ENCODE results near the gene RHCE.
"Not testable (repeated sequence)": the region's sequence is repeated elsewhere in the genome, so short reads cannot be mapped to it uniquely, and the experiment has no call there.

RHCE gene

DNA sequence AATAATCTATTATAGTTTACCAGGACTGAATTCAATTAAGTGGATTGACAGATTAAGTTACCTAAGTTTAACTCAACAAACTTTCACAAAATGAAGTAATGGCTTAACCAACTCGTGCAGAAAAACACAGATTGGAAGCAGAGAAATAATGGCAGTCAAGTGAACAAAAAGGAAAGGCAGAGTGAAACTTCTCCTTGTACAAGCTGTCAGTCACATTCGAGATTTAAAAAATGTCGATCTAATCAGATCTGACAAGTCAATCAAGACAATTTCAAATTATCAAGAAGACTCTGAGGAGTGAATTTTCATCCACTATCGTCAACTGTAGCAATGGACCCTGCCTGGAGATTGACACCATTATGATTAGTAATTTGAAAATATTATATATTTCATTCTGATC is 3.3 kb downstream of the RHCE start:
- H3K9me2 ChIP-seq (replicated peaks; ENCODE audit: insufficient read depth, low read length) = not testable (repeated sequence)

DNA sequence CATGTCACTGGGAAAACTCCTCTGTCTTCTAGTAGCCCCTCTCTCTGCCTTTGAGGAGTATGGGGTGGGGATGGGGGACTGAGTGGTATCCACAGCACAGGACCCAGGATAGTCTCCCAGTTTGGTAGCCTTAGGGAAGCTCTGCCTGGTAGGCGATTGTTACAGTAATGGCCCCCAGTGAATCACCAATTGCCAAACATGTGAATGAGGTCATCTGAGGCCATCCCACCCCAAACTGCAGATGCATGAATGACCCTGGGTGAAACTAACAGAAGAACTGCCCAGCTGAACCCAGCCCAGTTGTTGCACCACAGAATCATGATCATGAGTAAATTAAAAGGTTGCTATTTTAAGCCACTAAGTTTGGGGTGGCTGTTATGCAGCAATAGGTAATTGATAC is 6.0 kb downstream of the RHCE start:
- H3K4me3 ChIP-seq (ENCODE audit: insufficient read depth, low read length, poor library complexity, severe bottlenecking); H3K9me3 ChIP-seq (ENCODE audit: insufficient read depth, low read length); H3K27ac ChIP-seq (ENCODE audit: low read depth, low read length); H3F3A ChIP-seq (ENCODE audit: insufficient read depth); H3K27me3 ChIP-seq (ENCODE audit: low read length); H4K20me1 ChIP-seq (ENCODE audit: low read depth, low read length); H3K4me2 ChIP-seq (ENCODE audit: low read depth, low read length, poor library complexity, severe bottlenecking); H3K9ac ChIP-seq (ENCODE audit: low read length); H3K36me3 ChIP-seq (ENCODE audit: low read length); H3K79me2 ChIP-seq (ENCODE audit: insufficient read depth, low read length); H2AFZ ChIP-seq (ENCODE audit: low read depth, low read length, severe bottlenecking); H3K9me2 ChIP-seq (replicated peaks; ENCODE audit: insufficient read depth, low read length): not testable (repeated sequence)

More for the DNA sequence above, 3.3 kb downstream of the RHCE start:
- H3K4me2 ChIP-seq (ENCODE audit: low read depth, low read length, poor library complexity, severe bottlenecking); H4K20me1 ChIP-seq (ENCODE audit: low read depth, low read length); H2AFZ ChIP-seq (ENCODE audit: low read depth, low read length, severe bottlenecking); H3K27me3 ChIP-seq (ENCODE audit: low read length); H3K36me3 ChIP-seq (ENCODE audit: low read length); H3K4me3 ChIP-seq (ENCODE audit: insufficient read depth, low read length, poor library complexity, severe bottlenecking); H3K79me2 ChIP-seq (ENCODE audit: insufficient read depth, low read length); H3K9ac ChIP-seq (ENCODE audit: low read length); H3F3A ChIP-seq (ENCODE audit: insufficient read depth); H3K9me3 ChIP-seq (ENCODE audit: insufficient read depth, low read length); H3K27ac ChIP-seq (ENCODE audit: low read depth, low read length): not testable (repeated sequence)

DNA sequence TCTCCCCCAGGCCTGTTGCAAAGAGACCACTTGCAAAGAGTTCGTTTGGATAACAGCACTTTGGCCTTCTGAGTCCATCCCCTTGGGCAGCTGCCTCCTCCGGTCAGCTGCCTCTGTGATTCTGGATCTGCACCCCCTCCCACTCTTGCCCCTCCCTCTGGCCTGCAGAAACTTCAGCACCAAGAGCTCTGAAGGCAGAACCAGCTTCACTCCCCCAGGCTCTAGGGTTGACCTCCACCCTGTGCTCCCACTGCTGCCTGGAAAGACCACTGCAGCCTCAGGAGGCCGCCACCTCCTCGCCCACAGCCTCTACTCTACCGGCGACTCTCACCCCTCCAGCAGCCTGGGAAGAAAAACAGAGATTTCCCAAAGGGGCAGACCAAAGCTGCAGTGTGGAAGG is 6.5 kb downstream of the RHCE start:
- H3K79me2 ChIP-seq (ENCODE audit: insufficient read depth, low read length); H3F3A ChIP-seq (ENCODE audit: insufficient read depth); H3K27me3 ChIP-seq (ENCODE audit: low read length); H3K36me3 ChIP-seq (ENCODE audit: low read length); H4K20me1 ChIP-seq (ENCODE audit: low read depth, low read length); H3K9me3 ChIP-seq (ENCODE audit: insufficient read depth, low read length); H3K9me2 ChIP-seq (replicated peaks; ENCODE audit: insufficient read depth, low read length); H3K4me3 ChIP-seq (ENCODE audit: insufficient read depth, low read length, poor library complexity, severe bottlenecking); H2AFZ ChIP-seq (ENCODE audit: low read depth, low read length, severe bottlenecking); H3K9ac ChIP-seq (ENCODE audit: low read length); H3K27ac ChIP-seq (ENCODE audit: low read depth, low read length); H3K4me2 ChIP-seq (ENCODE audit: low read depth, low read length, poor library complexity, severe bottlenecking): not testable (repeated sequence)

DNA sequence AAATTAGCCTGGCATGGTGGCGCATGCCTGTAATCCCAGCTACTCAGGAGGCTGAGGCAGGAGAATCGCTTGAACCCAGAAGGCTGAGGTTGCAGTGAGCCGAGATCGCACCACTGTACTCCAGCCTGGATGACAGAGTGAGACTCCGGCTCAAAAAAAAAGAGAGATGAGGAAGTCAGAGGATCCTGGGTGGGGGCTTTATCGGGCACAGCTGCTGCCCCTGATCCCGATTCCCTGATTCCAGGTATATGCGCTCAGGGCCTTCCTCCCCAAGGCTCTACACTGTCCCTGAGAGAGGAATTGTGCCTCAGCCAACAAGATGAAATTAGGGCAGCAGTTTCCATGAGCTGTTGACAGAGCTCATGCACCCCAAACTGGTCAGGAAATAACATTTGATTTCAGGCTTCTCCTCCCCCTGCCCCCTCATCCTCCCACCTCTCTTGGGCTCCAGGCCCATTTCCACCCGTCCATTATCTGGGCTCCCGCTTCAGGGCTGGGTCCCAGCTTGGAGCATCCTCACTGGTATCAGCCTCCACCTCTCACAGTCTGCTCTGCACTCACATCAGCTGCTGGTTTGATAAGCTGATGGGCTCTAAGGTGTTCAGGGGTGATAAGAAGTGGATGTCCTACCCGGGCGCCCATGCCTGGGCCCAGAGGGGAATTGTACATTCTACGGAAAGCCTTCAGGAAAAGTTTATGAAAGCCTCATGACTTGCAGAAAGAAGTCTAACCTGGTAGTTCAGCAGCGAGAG is 7.6 kb downstream of the RHCE start:
- H3F3A ChIP-seq (ENCODE audit: insufficient read depth) = not testable (repeated sequence)

DNA sequence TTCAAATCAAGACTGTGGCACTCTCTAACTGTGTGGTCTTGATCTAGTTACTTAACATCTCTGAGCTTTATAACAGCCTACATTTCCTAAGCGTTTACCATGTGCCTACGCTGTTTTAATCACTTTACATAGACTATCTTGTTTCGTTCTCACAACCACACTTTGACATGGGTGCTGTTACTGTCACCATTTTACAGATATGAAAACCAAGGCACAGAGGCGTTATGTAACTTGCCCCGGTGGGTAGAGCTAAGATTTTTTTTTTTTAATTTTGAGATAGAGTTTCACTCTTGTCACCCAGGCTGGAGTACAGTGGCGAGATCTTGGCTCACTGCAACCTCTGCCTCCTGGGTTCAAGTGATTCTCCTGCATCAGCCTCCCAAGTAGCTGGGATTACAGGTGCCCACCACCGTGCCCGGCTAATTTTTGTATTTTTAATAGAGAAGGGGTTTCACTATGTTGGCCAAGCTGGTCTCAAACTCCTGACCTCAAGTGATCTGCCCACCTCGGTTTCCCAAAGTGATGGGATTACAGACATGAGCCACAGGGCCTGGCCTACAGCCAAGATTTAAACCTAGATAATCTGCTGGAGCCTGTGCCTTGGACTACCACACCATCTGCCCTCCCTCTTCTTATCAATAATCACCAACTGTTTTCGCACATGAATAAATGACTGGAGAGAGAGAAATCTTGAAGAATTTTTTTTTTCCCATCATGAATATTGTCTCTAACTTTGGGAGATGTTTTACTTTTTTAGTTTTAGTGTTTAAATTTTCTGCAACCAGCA is 10.8 kb downstream of the RHCE start:
- H3K27ac ChIP-seq (ENCODE audit: low read depth, low read length); H3K9ac ChIP-seq (ENCODE audit: low read length); H2AFZ ChIP-seq (ENCODE audit: low read depth, low read length, severe bottlenecking); H3K27me3 ChIP-seq (ENCODE audit: low read length); H4K20me1 ChIP-seq (ENCODE audit: low read depth, low read length); H3K4me3 ChIP-seq (ENCODE audit: insufficient read depth, low read length, poor library complexity, severe bottlenecking); H3K9me3 ChIP-seq (ENCODE audit: insufficient read depth, low read length); H3K9me2 ChIP-seq (replicated peaks; ENCODE audit: insufficient read depth, low read length); H3F3A ChIP-seq (ENCODE audit: insufficient read depth); H3K4me2 ChIP-seq (ENCODE audit: low read depth, low read length, poor library complexity, severe bottlenecking); H3K36me3 ChIP-seq (ENCODE audit: low read length); H3K79me2 ChIP-seq (ENCODE audit: insufficient read depth, low read length): not testable (repeated sequence)

More for the DNA sequence above, 7.6 kb downstream of the RHCE start:
- not testable (repeated sequence) for H3K9ac ChIP-seq (ENCODE audit: low read length); H3K27ac ChIP-seq (ENCODE audit: low read depth, low read length); H2AFZ ChIP-seq (ENCODE audit: low read depth, low read length, severe bottlenecking); H3K9me3 ChIP-seq (ENCODE audit: insufficient read depth, low read length); H3K27me3 ChIP-seq (ENCODE audit: low read length); H4K20me1 ChIP-seq (ENCODE audit: low read depth, low read length); H3K4me2 ChIP-seq (ENCODE audit: low read depth, low read length, poor library complexity, severe bottlenecking); H3K4me3 ChIP-seq (ENCODE audit: insufficient read depth, low read length, poor library complexity, severe bottlenecking); H3K79me2 ChIP-seq (ENCODE audit: insufficient read depth, low read length); H3K9me2 ChIP-seq (replicated peaks; ENCODE audit: insufficient read depth, low read length); H3K36me3 ChIP-seq (ENCODE audit: low read length)

DNA sequence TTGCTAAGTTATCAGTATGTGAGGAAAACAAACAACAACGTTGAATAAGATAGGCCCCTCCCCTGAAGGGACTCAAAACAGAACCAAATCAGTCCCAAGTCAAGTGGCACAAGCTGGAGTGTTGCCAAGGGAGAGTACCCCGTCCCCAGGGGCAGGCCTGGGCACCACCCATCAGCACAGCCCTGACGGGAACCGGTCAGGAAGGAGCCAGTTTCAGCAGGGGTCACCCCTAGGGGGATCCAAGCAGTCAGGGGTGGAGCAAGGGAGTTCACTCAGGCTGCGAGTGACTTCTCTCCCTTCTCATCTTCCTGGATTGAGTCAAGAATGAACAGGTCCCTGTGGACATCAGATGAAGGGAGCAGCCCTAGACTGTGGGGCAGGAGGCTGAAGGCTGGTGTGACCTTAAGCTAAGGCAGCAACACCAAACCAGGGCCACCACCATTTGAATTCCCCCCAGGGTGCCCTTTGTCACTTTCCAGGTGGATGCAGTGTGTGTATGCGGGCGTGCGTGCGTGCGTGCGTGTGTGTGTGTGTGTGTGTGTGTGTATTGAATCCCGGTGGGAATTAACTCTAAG is 14.8 kb downstream of the RHCE start:
- H4K20me1 ChIP-seq (ENCODE audit: low read depth, low read length); H3K27me3 ChIP-seq (ENCODE audit: low read length); H3K9ac ChIP-seq (ENCODE audit: low read length): not testable (repeated sequence)

DNA sequence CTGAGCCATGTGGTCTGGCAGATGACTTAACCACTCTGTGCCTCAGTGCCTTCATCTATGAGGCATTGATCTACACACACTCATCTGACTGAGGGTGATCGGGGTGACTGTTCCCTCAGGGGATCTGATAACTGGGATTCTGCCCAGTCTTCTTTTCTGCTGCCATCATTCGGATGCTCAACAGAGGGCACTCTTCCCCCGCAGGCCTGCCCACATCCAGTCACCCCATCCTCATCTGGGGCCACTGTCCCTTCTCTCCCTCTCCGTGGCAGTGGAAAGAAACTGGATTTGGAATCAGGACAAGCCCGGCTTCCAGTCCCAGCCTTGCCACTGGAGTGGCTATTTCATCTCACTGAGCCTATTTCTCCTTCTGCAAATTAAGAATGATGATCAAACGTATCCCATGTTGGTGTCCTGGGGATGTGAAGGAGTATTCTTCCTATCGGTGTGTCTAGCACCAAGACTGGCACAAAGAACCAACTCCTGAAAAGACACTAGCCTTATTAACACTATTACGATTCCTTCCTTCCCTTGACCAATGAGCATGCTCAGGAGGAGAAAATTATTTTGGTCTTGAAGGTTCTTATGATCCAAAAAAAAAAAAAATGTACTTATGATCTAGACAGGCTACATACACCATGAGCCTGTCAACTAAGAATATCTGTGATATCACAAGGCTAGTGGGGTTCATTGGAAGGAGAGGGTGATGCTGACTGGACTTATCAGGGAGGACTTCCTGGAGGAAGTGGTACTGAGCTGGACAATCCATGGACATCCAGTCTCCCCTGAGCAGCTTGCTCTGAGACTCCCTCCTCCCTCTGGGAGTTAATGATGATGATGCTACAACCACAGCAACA is 17.4 kb downstream of the RHCE start:
- H3K27ac ChIP-seq (ENCODE audit: low read depth, low read length); H3F3A ChIP-seq (ENCODE audit: insufficient read depth); H3K9me3 ChIP-seq (ENCODE audit: insufficient read depth, low read length); H3K4me2 ChIP-seq (ENCODE audit: low read depth, low read length, poor library complexity, severe bottlenecking); H3K79me2 ChIP-seq (ENCODE audit: insufficient read depth, low read length); H3K4me3 ChIP-seq (ENCODE audit: insufficient read depth, low read length, poor library complexity, severe bottlenecking); H4K20me1 ChIP-seq (ENCODE audit: low read depth, low read length); H3K9ac ChIP-seq (ENCODE audit: low read length); H3K36me3 ChIP-seq (ENCODE audit: low read length); H3K27me3 ChIP-seq (ENCODE audit: low read length); H3K9me2 ChIP-seq (replicated peaks; ENCODE audit: insufficient read depth, low read length); H2AFZ ChIP-seq (ENCODE audit: low read depth, low read length, severe bottlenecking): not testable (repeated sequence)

More for the DNA sequence above, 14.8 kb downstream of the RHCE start:
- H2AFZ ChIP-seq (ENCODE audit: low read depth, low read length, severe bottlenecking); H3K9me2 ChIP-seq (replicated peaks; ENCODE audit: insufficient read depth, low read length); H3K36me3 ChIP-seq (ENCODE audit: low read length); H3K9me3 ChIP-seq (ENCODE audit: insufficient read depth, low read length); H3K27ac ChIP-seq (ENCODE audit: low read depth, low read length); H3K4me2 ChIP-seq (ENCODE audit: low read depth, low read length, poor library complexity, severe bottlenecking); H3K79me2 ChIP-seq (ENCODE audit: insufficient read depth, low read length); H3F3A ChIP-seq (ENCODE audit: insufficient read depth); H3K4me3 ChIP-seq (ENCODE audit: insufficient read depth, low read length, poor library complexity, severe bottlenecking): not testable (repeated sequence)
